AG20443 (cell line): ENCODE measurements around the gene C19orf73.
A peak's percentile ranks its signal among the peaks of the same experiment; 100 is the strongest.
"Not testable (repeated sequence)": the region's sequence is repeated elsewhere in the genome, so short reads cannot be mapped to it uniquely, and the experiment has no call there.

Experiments used
- DNase-seq: peaks from one replicate; pipeline ENCODE4 v3.0.0; 2012; ENCODE audit warnings: low spot score, mixed read lengths

C19orf73 gene

GRCh38 chr19:49121841-49122240 is 2.9 kb upstream of the C19orf73 start:
- not testable (repeated sequence) for DNase-seq

GRCh38 chr19:49120868-49121267 is 1.9 kb upstream of the C19orf73 start:
- DNase-seq, result no peak

GRCh38 chr19:49120325-49120683 is 1.4 kb upstream of the C19orf73 start:
- no peak for DNase-seq

GRCh38 chr19:49119411-49120324 is 725 bp upstream of the C19orf73 start, which contains the start of gene PPFIA3:
Gene PPFIA3 (plus strand): TSS chr19:49119544. CDS start chr19:49127874, 8,330 bp downstream.
- DNase-seq, result peak; percentile 82

DNA sequence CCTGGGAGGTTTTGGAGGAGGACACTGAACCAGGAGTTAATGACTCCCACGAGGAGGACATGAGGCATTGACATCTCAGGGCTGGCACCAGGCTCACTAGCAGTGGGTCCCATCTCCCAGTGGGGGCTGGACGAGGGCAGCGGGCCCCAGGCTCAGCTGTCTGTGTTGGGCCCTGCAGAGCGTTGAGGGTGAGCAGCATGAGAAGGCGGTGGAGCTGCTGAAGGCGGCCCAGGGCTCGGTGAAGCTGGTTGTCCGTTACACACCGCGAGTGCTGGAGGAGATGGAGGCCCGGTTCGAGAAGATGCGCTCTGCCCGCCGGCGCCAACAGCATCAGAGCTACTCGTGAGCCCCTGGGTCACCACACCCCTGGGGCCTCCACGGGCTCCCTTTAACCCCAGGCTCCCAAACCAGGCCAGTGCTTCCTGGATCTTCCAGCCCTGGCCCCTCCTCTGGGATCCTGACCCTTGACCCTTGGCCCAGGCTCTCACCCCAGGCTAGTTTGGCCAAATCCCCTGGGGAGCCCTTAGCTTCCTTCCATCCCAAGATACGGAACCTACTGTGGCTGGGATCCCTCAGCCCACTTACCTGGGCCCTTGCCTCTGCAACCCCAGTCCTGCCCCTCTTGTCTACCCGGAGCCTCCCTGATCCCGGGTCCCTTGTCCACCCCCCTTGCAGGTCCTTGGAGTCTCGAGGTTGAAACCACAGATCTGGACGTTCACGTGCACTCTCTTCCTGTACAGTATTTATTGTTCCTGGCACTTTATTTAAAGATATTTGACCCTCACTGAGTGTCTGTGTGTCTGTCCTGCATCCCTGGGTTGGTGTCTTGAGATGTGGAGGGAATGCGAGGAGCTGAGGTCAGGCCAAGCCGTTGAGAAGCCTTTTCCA is 1.0 kb downstream of the C19orf73 start:
- DNase-seq, result no peak

- no peak for DNase-seq
These were observed 2.4 kb downstream of the C19orf73 start for GRCh38 chr19:49116544-49116943.

GRCh38 chr19:49114630-49115363 is 4.1 kb downstream of the C19orf73 start:
- peak; percentile 64 for DNase-seq

GRCh38 chr19:49113762-49114629 is 4.9 kb downstream of the C19orf73 start, which contains the start of gene LIN7B:
Gene LIN7B (plus strand): TSS chr19:49114370. CDS start chr19:49114405, 35 bp downstream.
- DNase-seq, result peak; percentile 95

- DNase-seq, result no peak
These were observed 7.5 kb downstream of the C19orf73 start for GRCh38 chr19:49111218-49111998.

DNA sequence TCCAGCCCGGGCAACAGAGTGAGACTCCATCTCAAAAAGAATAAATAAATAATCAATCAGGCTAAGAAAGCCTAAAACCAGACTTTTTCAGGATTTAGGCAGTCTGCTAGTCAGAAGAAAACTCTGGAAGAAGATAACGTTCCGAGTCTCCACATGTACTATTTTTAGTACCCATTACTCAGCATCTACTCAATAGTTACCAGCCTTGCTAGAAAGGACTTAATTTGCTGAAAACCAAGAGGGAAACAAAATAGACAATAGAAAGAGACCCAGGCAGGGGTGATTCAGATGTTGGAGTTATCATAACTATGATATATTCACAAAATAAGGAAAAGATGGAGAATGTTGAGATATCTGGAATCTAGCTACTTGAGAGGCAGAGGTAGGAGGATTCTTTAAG is 8.4 kb downstream of the C19orf73 start:
- no peak for DNase-seq

DNA sequence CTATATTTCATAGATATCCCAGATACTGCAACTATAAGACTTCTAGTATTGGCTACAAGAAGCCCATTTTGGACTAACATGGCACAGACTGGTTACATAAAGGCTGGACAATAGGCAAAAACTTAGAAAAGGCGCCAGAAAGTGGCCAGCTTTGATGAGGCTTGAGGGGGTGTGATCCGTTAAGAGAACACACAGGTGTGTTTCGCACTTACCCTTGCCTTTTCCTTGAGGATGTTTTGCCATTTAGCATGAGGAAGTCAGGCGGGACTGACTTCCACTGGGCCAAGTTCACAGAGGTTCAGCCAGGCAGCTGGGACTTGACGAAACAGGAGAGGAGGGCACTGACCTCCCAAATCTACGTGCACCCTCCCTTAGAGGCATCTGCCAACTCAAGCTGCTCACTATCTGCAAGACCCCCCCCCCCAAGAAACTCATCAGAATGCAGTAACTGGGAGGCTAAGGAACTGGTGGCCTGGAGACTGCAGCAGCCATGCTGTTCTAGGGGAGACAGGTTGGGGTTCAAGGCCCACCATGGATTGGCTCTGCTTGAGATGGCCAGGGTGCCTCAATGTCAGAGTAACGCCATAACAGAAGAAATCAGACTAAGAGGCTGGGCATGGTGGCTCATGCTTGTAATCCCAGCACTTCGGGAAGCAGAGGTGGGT is 9.2 kb downstream of the C19orf73 start:
- no peak for DNase-seq

- DNase-seq, result no peak
These were observed 9.9 kb downstream of the C19orf73 start for GRCh38 chr19:49109051-49109450.

DNA sequence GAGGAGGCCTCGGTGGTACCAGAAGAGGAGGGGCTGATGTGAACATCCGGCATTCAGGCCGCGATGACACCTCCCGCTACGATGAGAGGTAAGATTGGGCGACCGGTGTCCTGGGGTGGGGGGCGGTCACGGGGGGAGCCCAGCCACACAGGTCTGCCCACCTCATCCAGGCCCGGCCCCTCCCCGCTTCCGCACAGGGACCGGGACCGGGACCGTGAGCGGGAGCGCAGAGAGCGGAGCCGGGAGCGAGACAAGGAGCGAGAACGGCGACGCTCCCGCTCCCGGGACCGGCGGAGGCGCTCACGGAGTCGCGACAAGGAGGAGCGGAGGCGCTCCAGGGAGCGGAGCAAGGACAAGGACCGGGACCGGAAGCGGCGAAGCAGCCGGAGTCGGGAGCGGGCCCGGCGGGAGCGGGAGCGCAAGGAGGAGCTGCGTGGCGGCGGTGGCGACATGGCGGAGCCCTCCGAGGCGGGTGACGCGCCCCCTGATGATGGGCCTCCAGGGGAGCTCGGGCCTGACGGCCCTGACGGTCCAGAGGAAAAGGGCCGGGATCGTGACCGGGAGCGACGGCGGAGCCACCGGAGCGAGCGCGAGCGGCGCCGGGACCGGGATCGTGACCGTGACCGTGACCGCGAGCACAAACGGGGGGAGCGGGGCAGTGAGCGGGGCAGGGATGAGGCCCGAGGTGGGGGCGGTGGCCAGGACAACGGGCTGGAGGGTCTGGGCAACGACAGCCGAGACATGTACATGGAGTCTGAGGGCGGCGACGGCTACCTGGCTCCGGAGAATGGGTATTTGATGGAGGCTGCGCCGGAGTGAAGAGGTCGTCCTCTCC is 11.1 kb downstream of the C19orf73 start:
- DNase-seq, result no peak

DNA sequence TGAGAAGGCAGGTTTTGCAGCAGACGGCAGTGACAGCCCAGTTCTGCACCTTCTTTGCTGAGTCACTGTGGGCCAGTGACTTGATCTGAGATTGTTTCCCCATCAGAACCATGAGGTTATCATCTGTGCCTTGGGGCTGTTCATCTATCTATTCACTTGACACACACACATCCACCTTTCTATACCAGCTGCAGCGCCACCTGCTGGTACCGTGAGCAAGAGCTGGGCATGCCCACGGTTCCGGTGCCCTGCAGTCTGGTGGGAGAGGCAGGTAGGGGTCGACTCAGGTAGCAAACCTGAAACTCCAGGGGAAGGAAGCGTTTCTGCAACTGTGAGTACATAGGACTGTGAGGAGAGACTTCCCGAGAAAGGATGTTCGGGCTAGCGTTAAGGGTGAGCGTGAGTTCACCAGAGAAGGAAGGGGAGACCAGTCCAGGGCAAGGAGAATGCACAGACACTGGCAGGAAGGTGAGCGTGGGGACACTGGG is 12.3 kb downstream of the C19orf73 start:
- peak; percentile 50 for DNase-seq

- no peak for DNase-seq
These were observed 14.6 kb downstream of the C19orf73 start for GRCh38 chr19:49104229-49104864.

DNA sequence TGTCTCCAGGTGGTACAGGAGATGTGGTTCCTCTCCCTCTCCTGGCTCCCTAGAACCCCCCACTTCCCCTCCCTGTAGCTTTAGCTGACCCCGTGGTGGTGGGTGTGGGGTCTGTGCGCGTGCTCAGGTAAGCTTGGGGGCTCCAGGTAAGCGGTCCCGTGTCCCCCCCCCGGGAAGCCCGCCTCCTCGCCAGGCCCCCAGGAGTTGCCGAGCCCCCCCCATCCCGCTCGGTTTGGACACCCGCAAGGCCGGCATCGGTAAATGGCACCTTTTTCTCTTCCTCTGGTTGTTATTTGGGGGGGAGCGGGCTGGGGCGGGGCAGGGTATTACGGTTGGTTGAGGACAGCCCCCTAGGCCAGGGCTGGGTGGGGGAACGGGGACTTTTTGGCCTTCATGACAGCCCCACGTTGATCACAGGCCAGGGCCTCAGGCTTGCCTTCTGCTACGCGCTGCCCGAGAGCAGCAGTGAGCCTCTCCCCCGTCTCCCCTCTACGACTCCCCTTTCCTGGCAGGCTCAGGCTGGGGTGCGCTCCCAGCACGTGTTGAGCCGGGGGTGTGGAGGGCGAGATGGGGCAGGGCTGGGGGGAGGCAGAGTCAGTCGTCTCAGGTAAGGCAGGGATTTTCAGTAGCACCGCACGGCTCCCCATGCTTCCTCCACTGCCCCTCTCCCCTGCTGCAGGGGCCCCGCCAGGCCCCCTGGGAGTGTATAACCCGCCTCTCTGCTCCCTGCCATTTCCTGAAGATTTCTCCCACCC is 15.4 kb downstream of the C19orf73 start:
- no peak for DNase-seq

GRCh38 chr19:49102303-49102702 is 16.6 kb downstream of the C19orf73 start:
- no peak for DNase-seq
